GM12892 (cell line): ENCODE data around the gene SYS1.

Experiments
- POLR2A ChIP-seq: IDR thresholded peaks from 2 replicates; pipeline ENCODE4 v1.6.1; 2011; ENCODE audit warnings: low read depth, low read length, control low read depth
- POLR2AphosphoS5 ChIP-seq: IDR thresholded peaks from 2 replicates; pipeline ENCODE4 v1.6.1; 2011; ENCODE audit warnings: low read depth, low read length, control low read depth
- TAF1 ChIP-seq: IDR thresholded peaks from 2 replicates; pipeline ENCODE4 v1.6.1; 2011; ENCODE audit warnings: low read depth, mild to moderate bottlenecking, control low read depth, low read length, borderline replicate concordance

DNA sequence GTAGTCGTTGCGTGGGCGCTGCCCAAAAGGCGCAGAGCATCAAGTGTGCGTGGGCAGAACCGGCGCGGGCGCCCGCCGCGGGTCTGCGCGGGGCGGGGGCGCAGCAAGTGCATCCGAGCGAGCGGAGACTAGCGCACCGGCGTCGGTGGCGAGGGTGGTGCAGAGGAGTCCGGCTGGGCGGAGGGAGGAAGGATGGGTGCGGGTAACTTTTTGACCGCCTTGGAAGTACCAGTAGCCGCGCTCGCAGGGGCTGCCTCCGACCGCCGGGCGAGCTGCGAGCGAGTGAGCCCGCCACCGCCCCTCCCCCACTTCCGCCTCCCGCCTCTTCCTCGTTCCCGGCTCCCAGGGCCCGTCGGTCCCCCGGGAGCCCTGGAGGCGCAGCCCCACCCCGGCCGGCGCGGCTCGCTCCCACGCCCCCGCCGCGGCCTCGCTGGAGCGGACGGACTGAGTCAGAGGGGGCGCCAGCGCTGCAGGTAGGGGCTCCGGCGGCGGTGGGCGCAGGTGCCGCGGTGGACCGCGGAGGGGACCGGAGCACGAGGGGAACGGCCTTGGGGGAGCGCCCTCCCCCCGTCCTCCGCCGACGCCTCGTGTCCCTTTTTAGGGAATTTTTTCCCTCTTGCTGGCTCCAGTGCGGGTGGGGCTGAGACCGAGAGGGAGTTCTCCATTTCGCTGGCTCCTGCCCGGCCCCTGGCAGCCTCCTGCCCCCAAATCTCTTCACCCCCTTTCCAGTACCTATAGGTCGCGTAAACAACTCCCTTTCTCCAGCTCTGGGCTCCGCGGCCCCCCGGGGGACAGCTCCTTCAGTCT lies 43.5 kb downstream of the SYS1 start:
- TF ChIP-seq POLR2A = no peak
- no peak for TF ChIP-seq POLR2AphosphoS5
- no peak for TF ChIP-seq TAF1
